IPS-NIHi7 (cell line): ENCODE measurements around the gene RFTN1.
A peak's percentile ranks its signal among the peaks of the same experiment; 100 is the strongest.

Experiments used
- DNase-seq: peaks from one replicate; pipeline ENCODE4 v3.0.0; 2012; ENCODE audit warnings: mixed read lengths; ENCODE audit errors: extremely low spot score

RFTN1 gene

GRCh38 chr3:16304061-16305010, 209.2 kb downstream of the RFTN1 start:
- DNase-seq, result no peak

DNA sequence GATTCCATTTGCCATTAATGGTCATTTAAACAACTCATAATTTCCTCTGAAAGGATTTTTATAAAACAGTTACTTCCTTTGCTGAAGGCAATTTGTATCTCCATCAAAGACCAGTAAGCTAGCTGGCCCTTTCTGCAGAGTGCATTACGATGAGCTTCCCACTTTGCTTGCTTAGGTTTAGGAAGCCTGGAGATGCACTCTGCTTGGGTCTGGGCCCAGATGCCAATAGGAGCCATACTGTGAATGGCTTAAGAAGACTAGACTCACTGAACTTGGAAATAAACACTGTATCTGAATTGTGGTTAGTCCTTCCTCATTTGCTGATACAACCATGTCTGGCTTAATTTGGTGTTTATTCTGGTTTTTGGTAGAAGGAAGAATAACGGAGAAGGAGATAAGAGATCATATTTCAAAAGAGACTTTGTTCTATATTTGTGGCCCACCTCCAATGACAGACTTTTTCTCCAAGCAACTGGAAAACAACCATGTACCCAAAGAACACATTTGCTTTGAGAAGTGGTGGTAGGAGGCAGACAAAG, 210.4 kb downstream of the RFTN1 start:
- DNase-seq, result no peak

DNA sequence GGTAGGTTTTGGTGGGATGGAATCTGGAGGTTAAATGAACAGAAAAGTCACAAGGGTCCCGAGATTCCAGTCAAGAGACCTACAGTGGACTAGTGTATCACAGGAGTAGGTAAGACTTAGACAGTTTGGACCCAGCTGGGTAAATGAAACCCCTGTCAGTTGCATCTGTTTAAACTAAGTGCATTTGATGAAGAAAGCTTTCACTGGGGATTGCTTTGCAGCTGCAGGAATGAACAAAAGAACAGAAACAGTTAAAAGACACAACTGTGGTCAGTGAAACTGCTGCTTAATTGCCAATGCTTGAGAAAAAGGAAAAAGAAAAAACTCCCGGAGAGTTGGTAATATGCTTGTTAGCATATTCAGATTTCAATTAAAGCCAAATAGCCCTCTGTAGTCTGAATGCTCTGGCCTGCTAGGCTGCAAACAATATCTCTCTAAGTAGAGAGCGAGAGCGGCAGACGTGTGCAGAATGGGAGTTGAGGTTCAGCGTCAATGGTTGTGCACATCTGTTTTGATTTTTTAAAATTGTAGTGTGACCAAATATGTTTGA, 211.3 kb downstream of the RFTN1 start:
- DNase-seq, result no peak

- no peak for DNase-seq
These were observed 212.0 kb downstream of the RFTN1 start for GRCh38 chr3:16301507-16301906.

DNA sequence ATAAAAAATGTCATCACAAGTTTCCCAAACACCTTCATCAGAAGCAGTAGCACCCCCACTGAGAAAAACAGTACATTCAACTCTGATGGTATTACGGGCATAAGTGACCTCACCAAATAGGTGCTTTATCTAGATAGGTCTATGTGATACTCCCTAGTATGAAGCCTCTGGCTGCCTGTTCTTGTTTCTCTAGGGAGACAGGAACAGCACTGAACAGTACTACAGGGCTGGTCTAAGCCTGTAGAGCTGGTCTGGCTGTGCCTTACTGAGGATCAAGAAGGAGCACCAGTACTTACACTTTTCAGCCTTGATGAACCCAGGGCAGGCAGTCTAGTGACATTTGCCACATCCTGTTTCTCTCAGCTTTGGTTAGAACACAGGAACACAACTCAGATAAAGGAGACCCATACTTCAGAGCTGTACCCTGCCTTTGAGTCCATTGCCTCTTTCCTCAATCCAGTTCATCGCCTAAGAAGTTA, 212.6 kb downstream of the RFTN1 start:
- no peak for DNase-seq

DNA sequence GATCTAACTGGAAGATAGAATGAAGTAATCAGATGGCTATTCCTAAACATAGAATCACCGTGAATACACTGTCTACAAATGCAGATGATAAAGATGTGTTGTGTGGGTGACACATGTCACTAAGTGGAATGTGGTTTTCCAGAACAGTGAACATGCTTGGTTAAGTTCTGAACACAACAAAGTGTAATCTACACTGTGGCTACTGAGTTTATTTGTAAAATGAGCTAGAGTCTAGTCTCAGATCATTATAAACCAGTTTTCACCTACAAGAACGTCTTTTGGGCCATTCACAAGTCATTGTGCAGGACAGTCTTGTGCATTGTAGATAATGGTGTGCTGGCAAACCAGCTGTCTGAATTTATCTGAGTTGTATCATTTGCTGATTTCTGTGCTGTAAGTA, 213.2 kb downstream of the RFTN1 start:
- no peak for DNase-seq

- DNase-seq, result no peak
These were observed 213.8 kb downstream of the RFTN1 start for GRCh38 chr3:16299746-16300145.

- DNase-seq, result no peak
These were observed 214.6 kb downstream of the RFTN1 start for GRCh38 chr3:16298891-16299290.

DNA sequence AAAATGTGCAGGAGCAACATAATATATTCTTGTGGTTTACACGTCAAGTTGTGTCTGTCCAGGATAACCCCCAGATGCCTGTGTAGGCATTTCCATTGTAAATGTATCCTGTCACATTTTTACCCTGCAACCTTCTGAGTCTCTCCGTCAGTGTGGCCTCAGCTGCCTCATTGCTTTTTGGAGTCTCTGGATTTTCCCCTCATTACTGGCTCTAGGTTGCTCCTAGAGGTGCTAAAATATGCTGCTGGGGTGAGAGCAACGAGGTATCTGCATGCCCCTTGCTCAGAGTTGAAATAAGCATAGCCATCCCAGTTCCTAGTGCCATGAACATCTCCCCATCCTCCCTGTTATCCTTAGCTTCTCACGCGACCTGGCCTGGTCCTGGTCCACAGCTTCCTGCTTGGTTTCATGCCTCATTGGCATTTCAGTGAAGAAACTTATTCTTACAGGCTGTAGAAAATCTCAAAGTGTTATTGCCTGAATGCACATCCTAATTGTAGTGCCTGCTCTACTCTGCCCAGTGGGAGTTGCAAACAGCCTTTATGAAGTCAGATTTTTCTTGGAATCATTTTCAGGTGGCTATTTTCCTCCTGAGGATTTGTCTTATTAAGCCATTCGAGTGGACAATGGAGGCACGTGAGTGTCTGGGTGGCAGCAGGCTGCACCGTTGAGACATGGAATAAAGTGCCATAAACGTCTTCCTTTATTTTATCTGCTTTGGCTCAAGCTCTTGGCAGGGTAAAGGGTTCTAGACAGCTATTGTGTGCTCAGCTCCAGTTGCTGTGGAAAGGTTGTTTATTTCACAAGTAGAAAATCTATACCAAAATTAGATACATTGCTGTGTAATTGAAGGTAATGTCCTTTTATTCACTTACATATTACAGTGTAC, 215.3 kb downstream of the RFTN1 start:
- DNase-seq, result no peak

GRCh38 chr3:16295298-16295890, 218.1 kb downstream of the RFTN1 start:
- no peak for DNase-seq

GRCh38 chr3:16294844-16295243, 218.7 kb downstream of the RFTN1 start:
- DNase-seq, result no peak

- DNase-seq, result no peak
These were observed 222.7 kb downstream of the RFTN1 start for GRCh38 chr3:16290827-16291196.

DNA sequence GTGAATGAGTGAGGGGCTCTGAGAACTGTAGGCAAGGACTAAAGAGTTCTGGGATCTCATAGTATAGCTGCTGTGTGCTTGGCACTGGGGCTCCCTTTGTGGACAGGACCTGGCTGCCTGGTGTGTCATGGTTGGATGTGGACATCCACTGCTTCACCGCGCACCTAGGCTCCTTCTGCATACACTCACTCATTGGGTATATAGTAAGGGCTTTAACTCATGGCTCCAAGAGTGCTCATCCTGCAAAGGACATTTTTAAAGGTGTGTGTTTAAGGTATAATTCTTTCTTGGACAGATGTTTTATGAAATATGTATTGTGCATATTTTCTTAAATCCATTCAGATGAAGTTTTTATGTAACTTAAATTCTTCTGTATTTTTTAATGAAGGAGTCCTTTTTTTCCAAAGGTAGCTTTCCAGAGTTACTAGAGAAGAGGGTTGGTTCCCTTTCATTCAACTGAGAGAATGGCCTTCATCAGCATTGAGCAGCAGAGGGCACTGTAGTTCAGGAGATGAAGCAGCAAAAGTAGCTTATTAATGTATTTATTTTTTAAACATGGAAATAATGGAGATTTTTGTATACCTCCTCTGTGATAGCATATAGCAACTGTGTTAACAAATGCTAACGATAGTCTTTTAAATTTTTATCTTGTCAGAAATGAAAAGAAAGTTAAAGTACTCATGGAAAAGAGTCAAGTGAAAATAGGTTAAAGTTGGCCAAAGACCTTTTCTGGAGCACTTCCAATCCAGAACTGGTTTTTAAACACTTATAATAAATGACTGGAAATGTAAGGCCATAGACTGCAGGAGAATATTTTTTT, 223.3 kb downstream of the RFTN1 start:
- DNase-seq, result peak; percentile 40

- no peak for DNase-seq
These were observed 224.2 kb downstream of the RFTN1 start for GRCh38 chr3:16289144-16289889.

DNA sequence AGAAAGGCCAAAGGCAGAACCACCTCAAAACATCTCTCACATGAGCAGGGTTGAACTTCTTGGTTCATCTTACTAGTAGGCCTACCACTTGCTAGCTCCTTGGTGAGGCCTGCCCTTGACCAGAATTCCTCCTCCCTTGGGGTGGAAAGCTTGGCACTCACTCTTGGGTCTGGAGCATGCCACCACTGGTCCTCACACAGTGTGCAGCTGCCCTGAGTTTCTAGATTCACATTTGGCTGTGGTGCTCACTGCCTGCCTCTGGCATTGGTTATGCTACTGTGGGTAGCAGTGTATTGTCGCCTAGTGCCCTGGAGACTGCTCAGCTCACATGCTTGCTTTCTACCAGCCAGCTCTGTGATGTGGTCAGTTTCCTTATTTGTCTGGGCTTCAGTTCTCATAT, 224.8 kb downstream of the RFTN1 start:
- DNase-seq, result no peak

DNA sequence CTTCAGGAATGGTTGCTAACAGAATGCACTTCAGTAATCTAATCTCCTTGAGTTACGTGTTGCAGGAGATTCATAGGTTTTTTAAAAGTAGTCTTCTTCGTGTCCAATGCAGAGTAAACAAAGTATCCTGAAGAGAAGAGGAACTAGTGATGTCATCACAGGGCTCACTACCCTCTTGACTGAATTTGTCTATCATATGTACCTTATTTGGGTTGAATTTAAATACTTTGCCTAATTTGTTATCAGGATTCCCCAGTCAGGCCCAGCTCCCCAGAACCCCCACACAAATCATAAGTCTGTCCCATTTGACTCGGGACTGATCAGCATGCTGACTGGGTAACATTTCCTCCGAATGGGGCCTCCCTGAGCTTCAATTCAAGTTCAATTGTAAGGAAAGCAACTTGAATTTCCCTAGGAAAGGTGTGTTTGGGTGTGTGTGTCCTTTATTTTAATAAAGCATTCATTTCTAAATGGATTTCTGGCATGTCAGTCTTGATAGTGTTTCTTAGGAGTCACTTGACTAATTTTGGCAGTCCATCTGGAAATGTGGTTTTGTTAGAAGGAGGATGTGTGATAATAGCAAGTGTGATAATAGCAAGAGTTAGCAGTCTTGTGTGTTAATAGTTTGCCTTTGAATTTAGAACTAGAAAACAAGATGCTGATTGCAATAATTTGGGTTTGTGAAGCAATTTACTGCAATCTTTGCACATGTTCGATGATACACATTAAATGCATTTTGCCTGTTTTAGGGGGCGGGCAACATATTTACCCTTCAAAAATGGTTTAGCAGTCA, 226.6 kb downstream of the RFTN1 start:
- no peak for DNase-seq

GRCh38 chr3:16286161-16286560, 227.3 kb downstream of the RFTN1 start:
- DNase-seq, result no peak

DNA sequence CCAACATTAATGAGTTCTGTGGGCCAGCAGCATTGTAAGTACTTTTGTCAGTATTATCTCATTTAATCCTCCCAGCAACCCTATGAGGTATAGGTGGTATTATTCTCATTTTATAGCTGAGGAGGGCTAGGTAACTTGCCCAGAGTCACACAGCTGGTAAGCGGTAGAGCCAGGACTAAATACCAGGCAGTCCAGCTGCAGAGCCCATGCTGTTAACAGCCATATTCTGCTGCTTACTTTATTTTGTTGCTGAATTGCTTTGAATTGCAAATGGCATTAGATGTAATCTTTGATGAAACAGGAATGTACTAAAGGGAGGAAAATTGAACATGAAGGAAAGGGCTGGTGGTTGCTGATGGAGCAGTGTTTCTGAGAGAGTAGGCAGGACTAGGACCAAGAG, 228.9 kb downstream of the RFTN1 start:
- no peak for DNase-seq

DNA sequence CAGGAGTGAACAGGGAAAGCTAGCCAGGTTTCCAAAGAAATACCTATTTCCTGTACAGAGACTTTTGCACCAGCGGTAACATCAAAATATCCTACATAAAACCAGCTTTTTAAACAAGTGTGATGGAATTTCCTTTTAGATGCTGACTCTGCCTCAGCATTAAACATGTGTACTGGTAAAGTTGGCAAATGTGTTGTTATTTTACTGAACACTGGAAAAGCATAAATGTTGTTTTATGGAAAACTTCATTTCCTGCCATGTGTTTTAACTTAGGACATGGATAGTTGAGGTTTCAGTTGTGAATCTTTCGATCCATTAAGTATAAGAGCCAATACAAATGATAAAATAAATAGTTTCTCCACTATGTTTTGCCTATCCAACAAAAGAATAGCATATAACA, 232.8 kb downstream of the RFTN1 start:
- no peak for DNase-seq
